ENCODE data around the gene NMNAT3. TPM values are rescaled to one million over a fixed set of nuclear protein-coding genes. Genes with fewer than 3 reads are reported as not detected.
A peak's percentile ranks its signal among the peaks of the same experiment; 100 is the strongest.
"Not testable (repeated sequence)": the region's sequence is repeated elsewhere in the genome, so short reads cannot be mapped to it uniquely, and the experiment has no call there.

NMNAT3 gene
- total RNA-seq, 1 experiment from 2014 or later, result 1.9 TPM

- no peak for DNase-seq (ENCODE audit: low read depth)
These were observed 41.3 kb downstream of the NMNAT3 start for GRCh38 chr3:139636511-139636910.

GRCh38 chr3:139634111-139634635 lies 43.6 kb downstream of the NMNAT3 start:
- peak; percentile 5 for DNase-seq (ENCODE audit: low read depth)

DNA sequence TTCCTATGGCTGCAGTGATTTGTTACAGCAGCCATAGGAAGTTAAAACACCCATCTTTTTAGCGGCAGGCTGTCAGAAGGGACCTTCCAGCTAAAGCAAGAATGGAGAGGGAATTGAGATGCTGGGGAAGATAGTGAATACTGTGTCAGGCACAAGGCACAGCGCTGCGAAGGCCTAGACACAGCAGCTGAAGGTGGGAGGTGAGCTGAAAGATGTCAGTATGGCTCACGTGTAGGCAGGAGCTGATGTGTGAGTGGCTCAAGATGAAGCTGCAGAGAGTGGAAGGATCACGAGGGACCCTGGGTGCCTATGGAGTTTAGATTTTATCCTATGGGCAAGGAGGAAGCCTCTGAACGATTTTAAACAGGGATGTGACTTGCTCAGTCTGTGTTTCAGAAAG lies 44.3 kb downstream of the NMNAT3 start:
- no peak for DNase-seq (ENCODE audit: low read depth)

DNA sequence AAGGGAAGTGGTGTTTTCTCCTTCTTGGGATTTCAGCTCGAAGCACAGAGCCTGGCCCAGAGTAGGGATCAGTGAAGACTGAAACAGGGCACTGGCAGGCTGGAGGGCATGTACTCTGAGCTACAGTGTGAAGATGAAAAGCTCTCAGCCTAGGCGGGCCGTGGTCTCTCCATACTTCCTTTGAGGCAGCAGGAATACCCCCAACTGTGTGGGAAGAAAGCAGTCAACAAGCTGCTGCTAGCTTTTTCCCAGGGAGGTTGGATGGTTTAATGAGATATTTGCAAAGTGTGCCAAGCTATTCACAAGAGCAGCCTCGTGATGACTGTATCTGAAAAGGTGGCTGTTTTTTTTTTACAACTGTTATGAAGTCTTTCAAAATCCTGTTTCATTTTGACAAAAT lies 47.2 kb downstream of the NMNAT3 start:
- DNase-seq (ENCODE audit: low read depth), result no peak

- peak; percentile 29 for DNase-seq (ENCODE audit: low read depth)
These were observed 48.7 kb downstream of the NMNAT3 start for GRCh38 chr3:139629033-139629432.

- DNase-seq (ENCODE audit: low read depth), result no peak
These were observed 50.0 kb downstream of the NMNAT3 start for GRCh38 chr3:139627759-139628158.

- no peak for DNase-seq (ENCODE audit: low read depth)
These were observed 57.3 kb downstream of the NMNAT3 start for GRCh38 chr3:139620438-139620837.

GRCh38 chr3:139619484-139619883 lies 58.3 kb downstream of the NMNAT3 start:
- DNase-seq (ENCODE audit: low read depth), result no peak

DNA sequence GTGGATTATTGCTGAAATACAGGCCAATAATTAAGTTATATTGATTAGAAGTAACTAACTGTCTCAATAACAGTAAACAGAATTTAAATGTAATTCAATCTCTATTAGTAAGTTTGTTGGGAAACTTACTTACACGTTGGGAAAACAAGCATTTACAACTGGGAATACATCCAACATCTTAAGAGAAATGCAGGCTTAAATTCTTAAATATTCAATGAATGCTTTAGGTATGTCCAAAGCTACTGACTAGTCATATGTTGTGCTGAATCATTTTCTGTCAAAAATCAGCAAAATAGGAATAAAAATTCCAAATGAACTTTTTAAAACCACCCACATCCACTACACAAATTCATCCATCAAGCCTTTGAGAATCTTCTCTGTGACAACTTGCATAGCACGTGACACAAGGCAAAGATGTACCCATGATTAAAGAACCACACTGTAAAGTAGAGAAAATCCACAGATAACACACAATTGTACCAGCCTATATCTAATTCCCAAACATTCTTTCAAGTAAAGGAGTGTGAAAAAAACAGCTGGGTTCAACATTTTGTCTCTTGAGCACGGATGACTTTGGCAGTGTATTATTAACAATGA lies 60.0 kb downstream of the NMNAT3 start:
- no peak for DNase-seq (ENCODE audit: low read depth)

- no peak for DNase-seq (ENCODE audit: low read depth)
These were observed 66.2 kb downstream of the NMNAT3 start for GRCh38 chr3:139611528-139611927.

DNA sequence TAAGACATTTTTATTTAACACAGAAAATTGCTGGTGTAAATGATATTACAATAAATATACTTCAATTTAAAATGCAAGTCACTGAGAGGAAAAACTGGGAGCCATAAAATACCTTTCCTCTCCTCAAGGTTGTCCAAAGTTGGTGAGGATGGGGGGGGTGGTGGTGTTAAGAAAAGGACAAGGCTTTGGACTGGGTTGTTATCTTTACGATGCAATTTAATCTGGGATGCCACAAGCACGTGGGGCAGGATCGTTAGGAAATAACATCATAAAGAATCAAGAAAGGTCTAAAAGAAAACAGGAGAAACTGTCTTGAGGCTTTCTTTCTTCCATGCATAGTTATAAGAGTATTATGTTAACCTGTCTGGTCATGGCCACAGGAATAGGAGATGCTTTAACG lies 66.9 kb downstream of the NMNAT3 start:
- no peak for DNase-seq (ENCODE audit: low read depth)

DNA sequence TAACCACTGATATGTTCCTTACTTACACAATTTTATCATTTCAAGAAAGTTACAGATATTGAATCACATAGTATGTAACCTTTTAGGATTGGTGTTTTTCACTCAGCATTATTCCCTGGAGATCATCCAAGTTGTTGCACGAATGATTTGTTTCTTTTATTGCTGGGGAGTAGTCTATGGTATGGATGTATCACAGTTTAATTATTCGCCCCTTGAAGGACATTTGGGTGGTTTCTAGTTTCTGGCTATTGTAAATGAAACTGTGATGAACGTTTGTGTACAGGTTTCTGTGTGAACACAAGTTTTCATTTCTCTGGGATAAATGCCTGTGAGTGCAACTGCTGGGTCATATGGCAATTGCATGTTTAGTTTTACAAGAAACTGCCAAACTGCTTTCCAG lies 68.8 kb downstream of the NMNAT3 start:
- no peak for DNase-seq (ENCODE audit: low read depth)

DNA sequence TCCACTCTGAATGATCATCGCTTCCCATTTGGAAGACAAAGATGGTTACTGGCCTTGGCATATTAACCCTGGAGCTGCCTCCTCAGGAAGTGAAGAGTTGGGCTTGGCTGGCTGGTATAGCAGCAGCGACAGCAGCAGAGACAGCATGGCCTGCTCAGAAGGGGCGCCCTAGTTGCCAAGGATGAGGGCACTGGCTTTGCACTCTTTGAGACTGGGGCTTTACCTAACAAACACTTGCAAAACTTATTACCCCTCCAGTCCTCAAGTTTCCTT lies 69.7 kb downstream of the NMNAT3 start:
- DNase-seq (ENCODE audit: low read depth), result no peak

DNA sequence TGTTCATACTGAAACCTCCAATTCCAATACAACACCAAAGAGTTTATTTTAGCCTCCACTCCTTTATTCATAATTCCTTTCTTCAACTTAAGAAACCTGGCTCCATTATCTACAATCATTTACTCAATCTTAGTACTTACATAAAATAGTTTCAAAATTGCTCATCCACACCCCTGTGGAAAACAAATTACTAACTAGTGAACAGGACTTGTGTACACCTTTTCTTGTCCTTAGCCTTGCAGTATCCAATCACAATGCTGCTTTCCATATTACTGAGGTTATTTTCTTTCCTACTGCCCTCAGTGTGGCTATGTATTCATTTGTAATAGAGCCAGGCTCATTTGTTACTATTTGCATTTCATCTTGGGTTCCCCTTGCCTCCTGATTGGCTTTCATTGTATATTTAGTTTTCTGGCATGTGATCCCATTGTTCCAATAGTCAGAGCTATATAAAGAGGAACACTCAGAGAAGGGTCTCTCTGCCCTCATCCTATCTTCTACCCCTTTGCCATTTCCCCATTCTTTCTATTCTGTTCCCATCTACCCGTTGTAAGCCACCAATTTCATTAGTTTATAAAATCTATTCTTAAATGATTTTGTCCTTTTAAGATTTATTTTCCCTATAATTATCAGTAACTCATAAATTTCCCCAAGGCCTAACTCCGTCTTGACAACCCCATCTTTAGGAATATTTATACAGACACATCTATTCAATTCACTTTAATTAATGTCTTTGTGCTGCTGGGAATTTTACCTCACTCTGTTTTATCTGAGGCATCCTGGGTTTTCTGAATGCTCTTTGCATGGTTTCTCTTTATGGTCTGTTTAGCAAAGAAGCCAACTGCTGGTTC lies 70.3 kb downstream of the NMNAT3 start:
- no peak for DNase-seq (ENCODE audit: low read depth)

DNA sequence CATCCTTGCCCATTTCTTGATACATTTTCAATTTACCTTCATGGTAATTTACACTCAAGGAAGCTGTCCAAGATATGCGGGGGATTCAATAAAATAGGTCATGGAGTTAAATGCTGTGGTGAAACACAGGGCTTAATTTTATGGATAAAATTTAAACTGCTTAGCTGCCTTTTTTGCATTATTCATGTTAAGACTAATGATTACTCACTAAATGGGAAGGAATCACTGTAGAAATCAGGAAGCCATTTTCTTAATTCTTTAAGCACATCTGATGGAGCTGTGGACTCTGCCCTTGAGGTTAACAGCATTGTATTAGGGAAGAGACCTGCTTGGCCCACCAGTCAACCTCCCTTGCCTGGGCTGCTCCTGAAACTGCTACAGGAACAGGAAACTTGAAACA lies 75.8 kb downstream of the NMNAT3 start:
- DNase-seq (ENCODE audit: low read depth), result no peak

- DNase-seq (ENCODE audit: low read depth), result no peak
These were observed 76.4 kb downstream of the NMNAT3 start for GRCh38 chr3:139601191-139601961.

- DNase-seq (ENCODE audit: low read depth), result no peak
These were observed 79.8 kb downstream of the NMNAT3 start for GRCh38 chr3:139597947-139598346.

GRCh38 chr3:139591186-139591585 lies 86.6 kb downstream of the NMNAT3 start:
- not testable (repeated sequence) for DNase-seq (ENCODE audit: low read depth)

DNA sequence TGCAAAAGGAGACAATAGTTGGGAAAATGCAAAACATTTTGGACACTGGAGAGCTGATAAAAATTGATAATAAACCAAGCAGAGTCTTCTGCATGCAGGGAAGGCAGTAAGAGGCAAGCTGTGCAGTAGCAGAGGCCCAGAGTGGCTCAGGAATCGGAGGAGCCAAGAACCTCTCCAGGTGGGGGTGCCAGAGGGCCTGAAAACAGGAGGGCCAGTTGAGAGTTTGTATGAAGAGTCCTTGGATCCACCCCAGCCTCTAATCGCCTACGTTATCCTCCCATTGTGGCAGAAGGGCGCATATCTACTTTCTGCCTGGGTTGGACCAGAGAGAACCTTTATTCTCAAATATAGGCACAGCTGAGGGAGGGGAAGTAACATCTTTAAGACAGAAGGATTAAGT lies 89.3 kb downstream of the NMNAT3 start:
- no peak for DNase-seq (ENCODE audit: low read depth)

DNA sequence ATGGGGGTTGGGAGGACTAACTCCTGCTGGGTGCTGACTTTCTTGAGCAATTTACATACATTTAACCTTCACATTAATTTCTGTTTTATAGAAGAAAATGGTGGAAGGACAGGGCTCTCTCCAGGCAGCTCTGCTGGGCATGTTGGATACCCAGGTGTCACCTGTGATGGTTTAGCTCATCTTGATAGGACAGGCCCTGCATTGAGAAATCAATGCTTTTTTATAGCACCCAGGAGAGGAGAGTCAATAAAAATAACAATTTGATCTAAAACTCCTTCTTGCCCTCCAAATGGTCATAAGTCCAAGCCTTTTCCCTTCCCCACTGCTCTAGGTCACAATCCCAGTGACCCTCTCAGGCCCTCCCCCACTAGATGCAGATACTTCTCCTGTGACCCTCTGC lies 90.0 kb downstream of the NMNAT3 start:
- DNase-seq (ENCODE audit: low read depth), result no peak

DNA sequence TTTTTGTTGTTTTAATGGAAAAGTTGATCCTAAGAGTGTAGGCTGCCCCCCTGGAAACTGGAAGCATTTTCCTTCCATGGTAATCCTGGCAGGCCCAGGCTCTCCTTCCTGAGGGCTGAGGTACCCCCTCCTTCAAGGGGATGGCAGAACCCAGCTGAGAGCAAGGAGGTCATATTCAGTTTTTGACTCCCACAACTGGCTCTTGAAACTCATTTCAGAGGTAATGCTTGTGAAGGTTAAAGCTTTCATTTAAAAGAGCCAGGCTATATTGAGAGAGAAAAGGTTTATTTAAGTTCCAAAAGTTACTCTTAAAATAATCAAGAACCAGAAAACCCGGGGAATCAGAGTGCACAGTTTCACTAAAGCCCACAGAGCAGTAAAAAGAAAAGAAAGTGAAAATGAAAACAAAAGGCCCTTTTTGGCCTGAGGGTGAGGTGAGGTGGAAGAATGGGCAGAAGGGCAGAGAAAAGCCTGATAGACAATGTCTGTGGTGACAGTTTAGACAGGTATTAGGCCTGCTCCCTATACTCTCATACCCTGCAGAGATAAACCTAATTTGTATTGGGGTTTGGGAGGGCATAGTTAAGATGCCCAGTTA lies 91.3 kb downstream of the NMNAT3 start:
- no peak for DNase-seq (ENCODE audit: low read depth)

DNA sequence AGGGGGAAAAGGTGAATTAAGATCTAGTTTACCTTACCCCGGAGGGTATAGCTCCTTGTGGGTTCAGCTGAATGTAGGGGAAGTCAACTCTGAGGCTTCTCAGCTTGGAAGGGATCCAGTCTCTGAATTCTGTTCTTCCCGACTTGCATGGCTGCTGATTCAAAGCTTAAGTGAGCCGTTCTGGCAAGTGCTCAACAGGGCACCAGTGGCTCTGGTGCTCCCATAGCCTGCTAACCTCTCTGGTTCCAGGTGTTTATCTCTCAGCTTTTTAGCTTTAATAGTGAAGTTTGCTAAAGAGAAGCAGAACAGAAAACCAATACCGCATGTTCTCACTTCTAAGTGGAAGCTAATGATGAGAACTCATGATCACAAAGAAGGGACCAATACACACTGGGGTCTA lies 92.0 kb downstream of the NMNAT3 start:
- DNase-seq (ENCODE audit: low read depth), result peak; percentile 24
